ENCODE measurements around the gene SATB1.

DNA sequence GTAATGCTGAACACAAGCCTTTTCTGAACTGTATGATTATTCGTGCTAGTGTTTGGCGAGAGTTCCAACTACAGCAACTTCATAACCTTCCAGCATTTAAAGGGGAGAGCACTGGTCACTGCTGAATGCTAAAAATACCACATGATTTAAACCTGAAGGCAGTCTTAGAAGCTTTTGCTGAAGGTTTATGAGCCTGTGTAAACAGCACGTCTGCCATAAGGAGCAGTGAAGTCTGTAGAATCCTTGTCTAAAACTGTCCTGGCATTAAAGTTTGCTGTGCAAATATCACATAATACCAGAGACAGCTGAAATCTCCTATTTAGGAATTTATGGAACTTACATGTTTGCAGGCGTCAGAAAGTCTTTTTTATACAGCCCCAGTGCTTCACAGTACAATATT lies 5.9 kb downstream of the SATB1 start:
- no peak for TF ChIP-seq MXI1 (conservative IDR thresholded peaks at IDR 0.05; ENCODE audit: poor library complexity, severe bottlenecking)
- no peak for TF ChIP-seq CTCF (IDR thresholded peaks at IDR 0.05; ENCODE audit: poor library complexity, severe bottlenecking)
- TF ChIP-seq RAD21 (conservative IDR thresholded peaks at IDR 0.05): no peak
- TF ChIP-seq POLR2AphosphoS5 (IDR thresholded peaks at IDR 0.05): no peak
- TF ChIP-seq TAF1 (IDR thresholded peaks at IDR 0.05; ENCODE audit: low read depth): no peak
